ENCODE data around the gene SNX19. TPM values are rescaled to one million over a fixed set of nuclear protein-coding genes. Genes with fewer than 3 reads are reported as not detected.

Gene SNX19
- total RNA-seq, 1 donor, result 46.6 TPM

- H3K4me1 ChIP-seq (ENCODE audit: insufficient read depth, low read length), result no peaks in the 10 kb centered on the region
- H3K4me3 ChIP-seq (ENCODE audit: low read length), result no peak overlapping the region
- no peaks in the 10 kb centered on the region for H3K27me3 ChIP-seq (ENCODE audit: insufficient read depth, low read length)
- no peaks in the 10 kb centered on the region for H3K9me3 ChIP-seq (ENCODE audit: low read depth, low read length)
Observed at GRCh38 chr11:130829920-130830511, 86.3 kb downstream of the SNX19 start.

- Histone ChIP-seq H3K4me3 (ENCODE audit: low read length) (no peak overlapping the region), H3K4me1 (ENCODE audit: insufficient read depth, low read length) (no peaks in the 10 kb centered on the region), H3K27me3 (ENCODE audit: insufficient read depth, low read length) (no peaks in the 10 kb centered on the region), H3K9me3 (ENCODE audit: low read depth, low read length) (no peaks in the 10 kb centered on the region)
Observed at GRCh38 chr11:130828741-130829140, 87.5 kb downstream of the SNX19 start.

GRCh38 chr11:130827451-130828377 lies 88.6 kb downstream of the SNX19 start:
- H3K4me3 ChIP-seq (ENCODE audit: low read length), result no peak overlapping the region
- no peaks in the 10 kb centered on the region for H3K27me3 ChIP-seq (ENCODE audit: insufficient read depth, low read length)
- H3K4me1 ChIP-seq (ENCODE audit: insufficient read depth, low read length), result no peaks in the 10 kb centered on the region
- no peaks in the 10 kb centered on the region for H3K9me3 ChIP-seq (ENCODE audit: low read depth, low read length)

- Histone ChIP-seq H3K4me3 (ENCODE audit: low read length) (no peak overlapping the region), H3K4me1 (ENCODE audit: insufficient read depth, low read length) (no peaks in the 10 kb centered on the region), H3K9me3 (ENCODE audit: low read depth, low read length) (no peaks in the 10 kb centered on the region), H3K27me3 (ENCODE audit: insufficient read depth, low read length) (no peaks in the 10 kb centered on the region)
Observed at GRCh38 chr11:130826572-130826971, 89.7 kb downstream of the SNX19 start.

GRCh38 chr11:130825983-130826382 lies 90.3 kb downstream of the SNX19 start:
- Histone ChIP-seq H3K9me3 (ENCODE audit: low read depth, low read length) (no peaks in the 10 kb centered on the region), H3K27me3 (ENCODE audit: insufficient read depth, low read length) (no peaks in the 10 kb centered on the region), H3K4me3 (ENCODE audit: low read length) (no peak overlapping the region), H3K4me1 (ENCODE audit: insufficient read depth, low read length) (no peaks in the 10 kb centered on the region)

GRCh38 chr11:130825561-130825960 lies 90.7 kb downstream of the SNX19 start:
- H3K27me3 ChIP-seq (ENCODE audit: insufficient read depth, low read length), result no peaks in the 10 kb centered on the region
- no peaks in the 10 kb centered on the region for H3K4me1 ChIP-seq (ENCODE audit: insufficient read depth, low read length)
- H3K4me3 ChIP-seq (ENCODE audit: low read length), result no peak overlapping the region
- H3K9me3 ChIP-seq (ENCODE audit: low read depth, low read length), result no peaks in the 10 kb centered on the region

Data from mononuclear cell (primary cell).